Ishikawa (cell line): Measurements from ENCODE around the gene APC2.

ENCODE experiments used
- EGR1 ChIP-seq: IDR thresholded peaks from 2 replicates; pipeline ENCODE4 v1.6.1; 2012
- EP300 ChIP-seq: IDR thresholded peaks from 2 replicates; pipeline ENCODE4 v1.6.1; 2012; ENCODE audit warnings: borderline replicate concordance
- MAX ChIP-seq: IDR thresholded peaks from 2 replicates; pipeline ENCODE4 v1.6.1; 2012
- NFIC ChIP-seq: IDR thresholded peaks from 2 replicates; pipeline ENCODE4 v1.6.1; 2012
- TEAD4 ChIP-seq: IDR thresholded peaks from 2 replicates; pipeline ENCODE4 v1.6.1; 2012
- USF1 ChIP-seq: IDR thresholded peaks from 2 replicates; pipeline ENCODE4 v1.6.1; 2012
- YY1 ChIP-seq: IDR thresholded peaks from 2 replicates; pipeline ENCODE4 v1.6.1; 2012; ENCODE audit warnings: low read depth
- TF ChIP-seq, protein P1 (sequence below): IDR thresholded peaks from 2 replicates; pipeline ENCODE4 v1.6.1; 2012; ENCODE audit warnings: low read depth, mild to moderate bottlenecking

GRCh38 chr19:1471010-1471514 lies 21.1 kb downstream of the APC2 start:
- no peak for TF ChIP-seq NFIC
- no peak for TF ChIP-seq YY1
- TF ChIP-seq EP300, result no peak
- no peak for TF ChIP-seq EGR1
- TF ChIP-seq MAX, result no peak
- no peak for TF ChIP-seq TEAD4
- TF ChIP-seq, protein P1, sequence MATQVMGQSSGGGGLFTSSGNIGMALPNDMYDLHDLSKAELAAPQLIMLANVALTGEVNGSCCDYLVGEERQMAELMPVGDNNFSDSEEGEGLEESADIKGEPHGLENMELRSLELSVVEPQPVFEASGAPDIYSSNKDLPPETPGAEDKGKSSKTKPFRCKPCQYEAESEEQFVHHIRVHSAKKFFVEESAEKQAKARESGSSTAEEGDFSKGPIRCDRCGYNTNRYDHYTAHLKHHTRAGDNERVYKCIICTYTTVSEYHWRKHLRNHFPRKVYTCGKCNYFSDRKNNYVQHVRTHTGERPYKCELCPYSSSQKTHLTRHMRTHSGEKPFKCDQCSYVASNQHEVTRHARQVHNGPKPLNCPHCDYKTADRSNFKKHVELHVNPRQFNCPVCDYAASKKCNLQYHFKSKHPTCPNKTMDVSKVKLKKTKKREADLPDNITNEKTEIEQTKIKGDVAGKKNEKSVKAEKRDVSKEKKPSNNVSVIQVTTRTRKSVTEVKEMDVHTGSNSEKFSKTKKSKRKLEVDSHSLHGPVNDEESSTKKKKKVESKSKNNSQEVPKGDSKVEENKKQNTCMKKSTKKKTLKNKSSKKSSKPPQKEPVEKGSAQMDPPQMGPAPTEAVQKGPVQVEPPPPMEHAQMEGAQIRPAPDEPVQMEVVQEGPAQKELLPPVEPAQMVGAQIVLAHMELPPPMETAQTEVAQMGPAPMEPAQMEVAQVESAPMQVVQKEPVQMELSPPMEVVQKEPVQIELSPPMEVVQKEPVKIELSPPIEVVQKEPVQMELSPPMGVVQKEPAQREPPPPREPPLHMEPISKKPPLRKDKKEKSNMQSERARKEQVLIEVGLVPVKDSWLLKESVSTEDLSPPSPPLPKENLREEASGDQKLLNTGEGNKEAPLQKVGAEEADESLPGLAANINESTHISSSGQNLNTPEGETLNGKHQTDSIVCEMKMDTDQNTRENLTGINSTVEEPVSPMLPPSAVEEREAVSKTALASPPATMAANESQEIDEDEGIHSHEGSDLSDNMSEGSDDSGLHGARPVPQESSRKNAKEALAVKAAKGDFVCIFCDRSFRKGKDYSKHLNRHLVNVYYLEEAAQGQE, result no peak
- no peak for TF ChIP-seq USF1
